ENCODE data around the gene FARP1.

GRCh38 chr13:98225036-98225940, 82.4 kb downstream of the FARP1 start:
- no peak for TF ChIP-seq CTCF (IDR thresholded peaks at IDR 0.05; ENCODE audit: low read depth, low read length, poor library complexity, severe bottlenecking)
- no peak for TF ChIP-seq EZH2phosphoT487 (IDR thresholded peaks at IDR 0.05; ENCODE audit: borderline replicate concordance, low read length)

All from DOHH2 (cell line).